ENCODE results near the gene PPDPF. TPM values are rescaled to one million over a fixed set of nuclear protein-coding genes. Genes with fewer than 3 reads are reported as not detected.

The PPDPF gene
- total and polyA plus RNA-seq, 4 donors: 36.9 to 545 (median 474) TPM

DNA sequence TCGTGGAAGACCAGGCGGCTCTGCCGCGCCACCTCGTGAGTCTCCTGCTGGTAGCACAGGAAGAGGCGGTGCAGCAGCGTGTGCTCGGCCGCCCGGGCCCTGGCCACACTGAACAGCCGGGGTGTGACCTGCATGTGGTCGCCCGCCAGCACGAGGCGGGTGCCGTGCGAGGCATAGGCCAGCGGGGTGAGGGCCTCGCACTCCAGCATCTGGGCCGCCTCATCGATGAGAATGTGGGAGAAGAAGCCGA, 46.5 kb downstream of the PPDPF start:
- peaks cover 0 to 3% (median 0%) of the 10 kb centered on the region in 5 donors for H3K4me1 ChIP-seq (ENCODE audit: control insufficient read depth in 5 of 5, insufficient read depth in 5 of 5, low read length in 5 of 5)
- WGBS, 2 donors: 77 to 82% methylated on average over 22 of the region's 22 CpGs
- TF ChIP-seq, protein P1, sequence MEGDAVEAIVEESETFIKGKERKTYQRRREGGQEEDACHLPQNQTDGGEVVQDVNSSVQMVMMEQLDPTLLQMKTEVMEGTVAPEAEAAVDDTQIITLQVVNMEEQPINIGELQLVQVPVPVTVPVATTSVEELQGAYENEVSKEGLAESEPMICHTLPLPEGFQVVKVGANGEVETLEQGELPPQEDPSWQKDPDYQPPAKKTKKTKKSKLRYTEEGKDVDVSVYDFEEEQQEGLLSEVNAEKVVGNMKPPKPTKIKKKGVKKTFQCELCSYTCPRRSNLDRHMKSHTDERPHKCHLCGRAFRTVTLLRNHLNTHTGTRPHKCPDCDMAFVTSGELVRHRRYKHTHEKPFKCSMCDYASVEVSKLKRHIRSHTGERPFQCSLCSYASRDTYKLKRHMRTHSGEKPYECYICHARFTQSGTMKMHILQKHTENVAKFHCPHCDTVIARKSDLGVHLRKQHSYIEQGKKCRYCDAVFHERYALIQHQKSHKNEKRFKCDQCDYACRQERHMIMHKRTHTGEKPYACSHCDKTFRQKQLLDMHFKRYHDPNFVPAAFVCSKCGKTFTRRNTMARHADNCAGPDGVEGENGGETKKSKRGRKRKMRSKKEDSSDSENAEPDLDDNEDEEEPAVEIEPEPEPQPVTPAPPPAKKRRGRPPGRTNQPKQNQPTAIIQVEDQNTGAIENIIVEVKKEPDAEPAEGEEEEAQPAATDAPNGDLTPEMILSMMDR (IDR thresholded peaks at IDR 0.05; ENCODE audit: control extremely low read depth, extremely low read depth): no peak
- ATAC-seq (ENCODE audit: insufficient read depth, low FRiP score) (no peak), DNase-seq (no peak)
- no peak overlapping the region for H3K4me3 ChIP-seq
- H3K9ac ChIP-seq (ENCODE audit: insufficient read depth in 1 of 2, low read length in 2 of 2): no peak overlapping the region
- H3K9me3 ChIP-seq (ENCODE audit: control insufficient read depth in 4 of 4, insufficient read depth in 3 of 4, low read length in 3 of 4): peaks cover 0 to 8% (median 0%) of the 10 kb centered on the region in 4 donors
- H3K27me3 ChIP-seq (ENCODE audit: control insufficient read depth in 3 of 3, insufficient read depth in 3 of 3, low read length in 2 of 3): no peaks in the 10 kb centered on the region
- H3K27ac ChIP-seq (ENCODE audit: low read depth in 1 of 2, low read length in 1 of 2): peak overlapping the region in 1 of 2 donors; percentile 28
- peaks cover 0 to 62% (median 3%) of the 10 kb centered on the region in 4 donors for H3K36me3 ChIP-seq (ENCODE audit: control insufficient read depth in 4 of 4, insufficient read depth in 4 of 4, low read length in 4 of 4)

GRCh38 chr20:63567386-63568169, 47.0 kb downstream of the PPDPF start:
- Histone ChIP-seq H3K27me3 (ENCODE audit: control insufficient read depth in 3 of 3, insufficient read depth in 3 of 3, low read length in 2 of 3) (no peaks in the 10 kb centered on the region), H3K9me3 (ENCODE audit: control insufficient read depth in 4 of 4, insufficient read depth in 3 of 4, low read length in 3 of 4) (peaks cover 0 to 8% (median 0%) of the 10 kb centered on the region in 4 donors), H3K4me1 (ENCODE audit: control insufficient read depth in 5 of 5, insufficient read depth in 5 of 5, low read length in 5 of 5) (peaks cover 0 to 5% (median 0%) of the 10 kb centered on the region in 5 donors), H3K27ac (ENCODE audit: low read depth in 1 of 2, low read length in 1 of 2) (peak overlapping the region in 1 of 2 donors; percentile 46), H3K9ac (ENCODE audit: insufficient read depth in 1 of 2, low read length in 2 of 2) (no peak overlapping the region), H3K36me3 (ENCODE audit: control insufficient read depth in 4 of 4, insufficient read depth in 4 of 4, low read length in 4 of 4) (peaks cover 0 to 60% (median under 1%) of the 10 kb centered on the region in 4 donors), H3K4me3 (no peak overlapping the region)
- WGBS, 2 donors: 47 to 70% methylated on average over 37 of the region's 37 CpGs
- ATAC-seq (ENCODE audit: insufficient read depth, low FRiP score): peak; percentile 48
- DNase-seq: no peak
- TF ChIP-seq, protein P1 (IDR thresholded peaks at IDR 0.05; ENCODE audit: control extremely low read depth, extremely low read depth): no peak

- Histone ChIP-seq H3K27ac (ENCODE audit: low read depth in 1 of 2, low read length in 1 of 2) (peak overlapping the region in 1 of 2 donors; percentile 46), H3K4me1 (ENCODE audit: control insufficient read depth in 5 of 5, insufficient read depth in 5 of 5, low read length in 5 of 5) (peaks cover 0 to 12% (median 0%) of the 10 kb centered on the region in 5 donors), H3K36me3 (ENCODE audit: control insufficient read depth in 4 of 4, insufficient read depth in 4 of 4, low read length in 4 of 4) (peaks cover 0 to 52% (median 0%) of the 10 kb centered on the region in 4 donors), H3K27me3 (ENCODE audit: control insufficient read depth in 3 of 3, insufficient read depth in 3 of 3, low read length in 2 of 3) (no peaks in the 10 kb centered on the region), H3K4me3 (no peak overlapping the region), H3K9ac (ENCODE audit: insufficient read depth in 1 of 2, low read length in 2 of 2) (no peak overlapping the region), H3K9me3 (ENCODE audit: control insufficient read depth in 4 of 4, insufficient read depth in 3 of 4, low read length in 3 of 4) (peaks cover 0 to 8% (median 0%) of the 10 kb centered on the region in 4 donors)
- ATAC-seq (ENCODE audit: insufficient read depth, low FRiP score) (no peak), DNase-seq (no peak)
- TF ChIP-seq, protein P1 (IDR thresholded peaks at IDR 0.05; ENCODE audit: control extremely low read depth, extremely low read depth): no peak
- WGBS, 2 donors: 51 to 72% methylated on average over 41 to 43 of the region's 43 CpGs
Measured at GRCh38 chr20:63568170-63568981, 47.8 kb downstream of the PPDPF start.

Data from lung (tissue), 12 donors.